WI38 (cell line): Measurements from ENCODE around the gene IGF1R.

Experiments
- H3K4me3 ChIP-seq: 2 replicates; pipeline ENCODE4 v1.5.1; 2011; ENCODE audit warnings: low read depth, mild to moderate bottlenecking, control low read depth, low read length
- TF ChIP-seq, protein P1 (sequence below): IDR thresholded peaks from 2 replicates; pipeline ENCODE4 v1.5.1; 2012; ENCODE audit warnings: low read depth, mild to moderate bottlenecking, control low read depth, low read length

IGF1R gene

DNA sequence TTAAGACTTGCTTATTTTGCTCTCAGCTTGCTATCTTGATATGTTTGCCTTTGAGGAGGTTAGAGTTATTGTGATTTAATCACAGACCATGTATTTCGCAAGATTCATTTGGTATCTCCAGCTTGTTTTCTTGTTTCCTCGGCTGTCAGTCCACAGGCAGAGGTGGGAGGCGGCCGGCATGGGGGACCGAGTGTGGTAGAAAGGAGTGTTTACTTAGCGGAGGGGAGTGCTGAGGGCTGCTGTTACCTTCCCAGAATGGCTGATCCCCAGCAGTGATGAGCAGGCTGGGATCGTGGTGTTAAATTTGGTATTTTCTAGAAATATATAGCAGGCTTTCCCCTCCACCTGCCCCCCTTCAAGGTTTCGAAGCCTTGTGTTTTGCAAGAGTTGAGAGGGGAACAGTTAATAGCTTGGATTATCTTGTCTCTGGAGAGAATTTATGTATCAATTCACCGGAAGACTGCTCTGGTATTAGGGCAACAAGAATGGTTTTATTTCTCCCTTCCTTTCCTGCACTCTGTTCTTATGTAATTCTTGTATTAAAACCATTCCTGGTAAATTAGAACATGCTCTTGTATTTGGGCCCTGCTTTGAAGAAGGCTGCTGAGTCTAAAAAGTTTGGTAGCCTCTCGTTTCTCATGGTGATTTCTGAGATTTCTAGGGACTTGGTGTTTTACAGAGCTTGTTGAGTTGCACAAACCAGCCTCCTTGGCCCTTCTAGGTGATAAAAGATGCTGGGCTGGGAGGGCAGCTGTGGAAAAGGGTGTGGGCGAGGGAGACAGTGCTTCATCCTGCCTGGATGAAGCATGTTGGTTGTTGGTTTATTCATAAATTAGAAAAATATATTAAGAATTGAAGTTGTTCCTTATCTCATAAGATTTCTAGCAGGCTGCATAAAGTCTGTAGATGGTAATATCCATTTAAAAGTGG is 151.4 kb downstream of the IGF1R start:
- TF ChIP-seq, protein P1, sequence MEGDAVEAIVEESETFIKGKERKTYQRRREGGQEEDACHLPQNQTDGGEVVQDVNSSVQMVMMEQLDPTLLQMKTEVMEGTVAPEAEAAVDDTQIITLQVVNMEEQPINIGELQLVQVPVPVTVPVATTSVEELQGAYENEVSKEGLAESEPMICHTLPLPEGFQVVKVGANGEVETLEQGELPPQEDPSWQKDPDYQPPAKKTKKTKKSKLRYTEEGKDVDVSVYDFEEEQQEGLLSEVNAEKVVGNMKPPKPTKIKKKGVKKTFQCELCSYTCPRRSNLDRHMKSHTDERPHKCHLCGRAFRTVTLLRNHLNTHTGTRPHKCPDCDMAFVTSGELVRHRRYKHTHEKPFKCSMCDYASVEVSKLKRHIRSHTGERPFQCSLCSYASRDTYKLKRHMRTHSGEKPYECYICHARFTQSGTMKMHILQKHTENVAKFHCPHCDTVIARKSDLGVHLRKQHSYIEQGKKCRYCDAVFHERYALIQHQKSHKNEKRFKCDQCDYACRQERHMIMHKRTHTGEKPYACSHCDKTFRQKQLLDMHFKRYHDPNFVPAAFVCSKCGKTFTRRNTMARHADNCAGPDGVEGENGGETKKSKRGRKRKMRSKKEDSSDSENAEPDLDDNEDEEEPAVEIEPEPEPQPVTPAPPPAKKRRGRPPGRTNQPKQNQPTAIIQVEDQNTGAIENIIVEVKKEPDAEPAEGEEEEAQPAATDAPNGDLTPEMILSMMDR: no peak
- H3K4me3 ChIP-seq: no peak overlapping the region

GRCh38 chr15:98800437-98801233 is 152.3 kb downstream of the IGF1R start:
- peak overlapping the region; percentile 17 for H3K4me3 ChIP-seq
- TF ChIP-seq, protein P1: no peak

DNA sequence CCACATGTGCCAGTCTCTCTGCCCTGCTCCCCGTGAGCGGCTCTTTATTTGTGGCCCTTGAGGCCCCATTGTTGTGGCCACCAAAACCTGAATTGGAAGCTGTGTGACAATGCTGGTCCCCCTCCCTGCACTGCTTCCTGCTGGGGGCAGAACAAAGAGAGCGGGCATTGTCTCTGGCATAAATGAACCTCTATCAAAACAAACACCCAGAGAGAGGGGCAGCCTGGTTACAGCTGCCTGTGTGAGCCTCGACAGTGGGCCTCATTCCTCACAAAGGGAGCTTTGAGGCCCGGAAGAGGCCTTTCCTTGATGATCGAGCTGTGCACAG is 152.9 kb downstream of the IGF1R start:
- TF ChIP-seq, protein P1: no peak
- no peak overlapping the region for H3K4me3 ChIP-seq

GRCh38 chr15:98802187-98802586 is 153.8 kb downstream of the IGF1R start:
- TF ChIP-seq, protein P1: no peak
- no peak overlapping the region for H3K4me3 ChIP-seq

DNA sequence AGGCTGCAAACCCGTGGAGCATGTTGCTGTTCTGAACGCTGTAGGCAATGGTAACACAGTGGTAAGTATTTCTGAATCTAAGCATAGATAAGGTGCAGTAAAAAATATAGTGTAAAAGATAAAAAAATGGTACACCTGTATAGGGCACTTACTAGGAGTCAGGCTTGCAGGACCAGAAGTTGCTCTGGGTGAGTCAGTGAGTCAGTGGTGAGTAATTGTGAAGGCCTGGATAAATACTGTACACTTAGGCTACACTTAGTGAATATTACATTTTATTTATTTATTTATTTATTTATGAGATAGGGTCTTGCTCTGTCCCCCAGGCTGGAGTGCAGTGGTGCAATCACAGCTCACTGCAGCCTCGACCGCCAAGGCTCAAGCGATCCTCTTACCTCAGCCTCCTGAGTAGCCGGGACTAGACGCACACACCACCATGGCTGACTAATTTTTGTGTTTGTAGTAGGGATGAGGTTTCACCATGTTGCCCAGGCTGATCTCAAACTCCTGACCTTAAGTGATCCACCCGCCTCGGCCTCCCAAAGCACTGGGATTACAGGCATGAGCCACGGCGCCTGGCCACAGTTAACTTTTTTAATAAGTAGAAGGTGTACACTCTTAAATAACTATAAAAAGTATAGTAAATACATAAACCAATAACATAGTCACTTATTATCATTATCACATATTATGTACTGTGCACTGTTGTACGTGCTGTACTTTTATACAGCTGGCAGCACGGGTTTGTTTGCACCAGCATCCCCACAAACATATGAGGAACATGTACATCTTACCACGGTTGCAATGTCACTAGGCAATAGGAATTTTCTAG is 155.1 kb downstream of the IGF1R start:
- TF ChIP-seq, protein P1: no peak
- H3K4me3 ChIP-seq: no peak overlapping the region

- TF ChIP-seq, protein P1: no peak
- no peak overlapping the region for H3K4me3 ChIP-seq
Observed at GRCh38 chr15:98804057-98804380, 155.7 kb downstream of the IGF1R start.
